OCI-LY1 (cell line): Measurements from ENCODE around the gene BTBD10.

Source experiments
- CTCF ChIP-seq: fragments of 200-600 bp; sonication (generic), shearing (Covaris generic); IDR thresholded peaks from 2 replicates; pipeline ENCODE4 v1.5.1; 2017; ENCODE audit warnings: mild to moderate bottlenecking, antibody characterized with exemption, low read length, moderate library complexity, mixed read lengths
- EZH2 ChIP-seq: fragments of 200-600 bp; sonication (generic), shearing (Covaris generic); IDR thresholded peaks from 2 replicates; pipeline ENCODE4 v1.8.0; 2017; ENCODE audit warnings: borderline replicate concordance, mixed run types, mild to moderate bottlenecking, antibody characterized with exemption, low read length, moderate library complexity, mixed read lengths

- TF ChIP-seq CTCF (no peak), EZH2 (no peak)
Observed at GRCh38 chr11:13480198-13480597, 17.2 kb upstream of the BTBD10 start.
